ENCODE data around the gene PRSS27. TPM values are rescaled to one million over a fixed set of nuclear protein-coding genes. Genes with fewer than 3 reads are reported as not detected.
"Not testable (repeated sequence)": the region's sequence is repeated elsewhere in the genome, so short reads cannot be mapped to it uniquely, and the experiment has no call there.

PRSS27 gene
- total RNA-seq, 1 experiment from 2014 or later, result 14.8 TPM

DNA sequence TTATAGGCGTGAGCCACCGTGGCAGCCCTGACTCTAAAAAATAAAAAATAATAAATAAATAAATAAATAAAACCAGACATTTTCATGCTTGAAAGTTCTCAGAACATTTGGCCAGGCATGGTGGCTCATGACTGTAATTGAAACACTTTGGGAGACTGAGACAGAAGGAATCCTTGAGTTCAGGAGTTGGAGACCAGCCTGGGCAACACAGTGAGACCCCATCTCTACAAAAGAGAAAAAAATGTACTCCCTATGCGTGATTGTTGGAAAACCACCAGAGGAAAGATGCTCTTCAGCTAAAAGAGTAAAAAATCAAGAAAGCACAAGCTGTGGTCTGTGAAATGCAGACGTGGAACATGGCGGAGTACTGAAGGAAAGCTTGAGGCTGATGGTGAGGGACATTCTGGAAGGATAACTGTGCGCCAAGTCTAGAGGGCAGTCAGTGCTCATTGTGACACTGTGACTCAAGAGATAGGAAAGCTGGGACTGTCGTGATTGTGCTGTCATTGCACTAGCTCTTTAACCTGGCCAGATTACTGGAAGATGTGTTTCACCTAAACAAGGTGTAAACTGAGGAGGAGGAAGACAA lies 4.2 kb upstream of the PRSS27 start:
- Histone ChIP-seq H3K4me3 (no peak overlapping the region), H2AFZ (no peak overlapping the region), H3K9me2 (ENCODE audit: insufficient read depth) (no peaks in the 10 kb centered on the region), H3F3A (ENCODE audit: insufficient read depth, low read depth) (peaks cover 45% of the 10 kb centered on the region), H3K27ac (no peak overlapping the region), H3K27me3 (ENCODE audit: insufficient read depth, low read depth) (no peaks in the 10 kb centered on the region), H3K4me2 (no peak overlapping the region), H3K4me1 (replicated peaks; ENCODE audit: insufficient read depth) (peaks cover 25% of the 10 kb centered on the region), H3K79me2 (ENCODE audit: low read depth) (no peaks in the 10 kb centered on the region), H3K36me3 (ENCODE audit: low read depth) (no peaks in the 10 kb centered on the region), H3K9me3 (ENCODE audit: insufficient read depth, low read depth) (no peaks in the 10 kb centered on the region), H4K20me1 (ENCODE audit: insufficient read depth) (no peaks in the 10 kb centered on the region)
- no peak for DNase-seq
- intact Hi-C loops (cut with micrococcal nuclease; ENCODE audit: unreplicated experiment), result loop anchor here (5.0 kb wide), 1 partner anchor 383 kb away; no protein-coding TSS in a partner anchor
- TF ChIP-seq, protein P1, sequence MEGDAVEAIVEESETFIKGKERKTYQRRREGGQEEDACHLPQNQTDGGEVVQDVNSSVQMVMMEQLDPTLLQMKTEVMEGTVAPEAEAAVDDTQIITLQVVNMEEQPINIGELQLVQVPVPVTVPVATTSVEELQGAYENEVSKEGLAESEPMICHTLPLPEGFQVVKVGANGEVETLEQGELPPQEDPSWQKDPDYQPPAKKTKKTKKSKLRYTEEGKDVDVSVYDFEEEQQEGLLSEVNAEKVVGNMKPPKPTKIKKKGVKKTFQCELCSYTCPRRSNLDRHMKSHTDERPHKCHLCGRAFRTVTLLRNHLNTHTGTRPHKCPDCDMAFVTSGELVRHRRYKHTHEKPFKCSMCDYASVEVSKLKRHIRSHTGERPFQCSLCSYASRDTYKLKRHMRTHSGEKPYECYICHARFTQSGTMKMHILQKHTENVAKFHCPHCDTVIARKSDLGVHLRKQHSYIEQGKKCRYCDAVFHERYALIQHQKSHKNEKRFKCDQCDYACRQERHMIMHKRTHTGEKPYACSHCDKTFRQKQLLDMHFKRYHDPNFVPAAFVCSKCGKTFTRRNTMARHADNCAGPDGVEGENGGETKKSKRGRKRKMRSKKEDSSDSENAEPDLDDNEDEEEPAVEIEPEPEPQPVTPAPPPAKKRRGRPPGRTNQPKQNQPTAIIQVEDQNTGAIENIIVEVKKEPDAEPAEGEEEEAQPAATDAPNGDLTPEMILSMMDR (conservative IDR thresholded peaks at IDR 0.05), result no peak
- no peak for TF ChIP-seq EZH2 (IDR thresholded peaks at IDR 0.05; ENCODE audit: low read depth)
- CTCF ChIA-PET, result no interaction called here
- no TSS peak for BruUV-seq (replicated peaks)
- POLR2A ChIA-PET (ENCODE audit: unreplicated experiment), result interaction anchor here (0.6 kb wide), 1 partner anchor 318 kb away, joined by 6 read pairs; no protein-coding TSS in a partner anchor

DNA sequence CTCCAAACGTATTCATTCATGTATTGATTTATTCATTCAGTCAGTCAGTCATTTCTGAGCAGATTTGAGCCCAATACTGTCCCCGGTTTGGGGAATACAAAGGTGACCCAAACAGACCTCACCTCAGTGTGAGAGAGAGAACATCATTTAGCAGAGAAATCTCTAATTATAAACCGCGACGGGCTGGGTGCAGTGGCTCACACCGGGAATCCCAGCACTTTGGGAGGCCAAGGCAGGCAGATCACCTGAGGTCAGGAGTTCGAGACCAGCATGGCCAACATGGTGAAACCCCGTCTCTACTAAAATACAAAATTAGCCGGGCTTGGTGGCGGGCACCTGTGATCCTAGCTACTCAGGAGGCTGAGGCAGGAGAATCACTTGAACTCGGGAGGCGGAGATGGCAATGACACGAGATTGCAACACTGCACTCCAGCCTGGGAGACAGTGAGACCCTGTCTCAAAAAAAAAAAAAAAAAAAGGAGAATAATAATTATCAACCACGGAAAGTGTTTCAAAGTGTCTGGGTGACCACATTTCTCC lies 1.7 kb upstream of the PRSS27 start:
- Histone ChIP-seq H3F3A (ENCODE audit: insufficient read depth, low read depth) (peaks cover 48% of the 10 kb centered on the region), H3K4me2 (peak overlapping the region; percentile 77), H3K4me1 (replicated peaks; ENCODE audit: insufficient read depth) (peaks cover 34% of the 10 kb centered on the region), H3K27ac (peak overlapping the region; percentile 54), H2AFZ (0 out of 2 replicates have a peak overlapping the region, but pooled peaks have one; percentile 76), H3K4me3 (peak overlapping the region; percentile 64; the same call in 1 of the 2 replicates)
- H3K79me2 ChIP-seq (ENCODE audit: low read depth); H3K27me3 ChIP-seq (ENCODE audit: insufficient read depth, low read depth); DNase-seq; H3K9me3 ChIP-seq (ENCODE audit: insufficient read depth, low read depth); H3K36me3 ChIP-seq (ENCODE audit: low read depth); H4K20me1 ChIP-seq (ENCODE audit: insufficient read depth); POLR2A ChIA-PET (ENCODE audit: unreplicated experiment); H3K9me2 ChIP-seq (ENCODE audit: insufficient read depth): not testable (repeated sequence)
- BruUV-seq (replicated peaks), result TSS peak; percentile 77
- CTCF ChIA-PET, result interaction anchor here (0.7 kb wide), 1 partner anchor 205 kb away, joined by 5 read pairs; no protein-coding TSS in a partner anchor
- intact Hi-C loops (cut with micrococcal nuclease; ENCODE audit: unreplicated experiment), result loop anchor here (1.0 to 5.0 kb wide), 5 partner anchors 31 to 386 kb away; partner anchors contain the start of gene SRRM2

DNA sequence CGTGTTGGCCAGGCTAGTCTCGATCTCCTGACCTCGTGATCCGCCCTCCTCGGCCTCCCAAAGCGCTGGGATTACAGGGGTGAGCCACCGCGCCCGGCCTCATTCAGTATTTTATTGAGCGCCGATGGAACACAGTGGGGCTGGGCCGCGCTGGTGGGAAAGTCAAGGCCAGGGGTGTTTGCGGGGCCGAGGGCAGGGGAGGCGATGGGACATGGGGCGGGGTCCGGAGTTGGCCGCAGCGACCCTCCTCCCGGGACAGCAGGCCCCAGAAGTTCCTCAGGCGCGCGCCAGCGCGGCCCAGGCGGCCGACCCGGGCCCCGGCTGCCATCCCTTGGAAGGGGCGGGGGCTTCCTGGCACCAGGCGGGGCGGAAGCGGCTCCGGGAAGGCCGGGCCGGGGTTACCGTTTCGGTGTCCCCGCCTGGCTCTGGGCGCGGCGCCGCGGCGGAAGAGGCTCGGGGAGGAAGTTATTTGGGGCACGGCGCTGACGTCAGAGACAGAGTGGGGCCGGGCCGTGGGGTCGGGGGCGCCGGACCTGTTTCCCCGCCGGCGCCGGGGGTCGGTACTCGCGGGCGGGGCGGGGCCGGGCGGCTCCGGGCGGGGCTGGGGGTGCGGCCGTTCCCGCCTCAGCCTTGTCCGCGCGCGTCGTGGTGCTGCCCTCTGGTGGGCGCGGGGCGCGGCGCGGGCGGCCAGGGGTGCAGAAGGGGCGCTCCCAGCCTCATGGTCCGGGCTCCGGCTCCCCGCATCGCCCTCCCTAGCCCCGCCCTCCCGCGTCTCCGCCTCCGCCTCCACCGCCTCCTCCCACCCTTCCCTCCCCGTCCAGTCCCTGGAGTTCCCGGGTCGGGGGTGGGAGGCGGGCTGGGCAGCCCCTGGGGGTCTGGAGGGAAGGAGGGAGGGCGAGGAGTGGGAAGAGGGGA lies 952 bp upstream of the PRSS27 start:
- TSS peak; percentile 66 for BruUV-seq (replicated peaks)
- peak; percentile 71 to 94 for DNase-seq
- POLR2A ChIA-PET (ENCODE audit: unreplicated experiment), result no interaction called here

More for the DNA sequence above, 952 bp upstream of the PRSS27 start:
- no peaks in the 10 kb centered on the region for H3K9me2 ChIP-seq (ENCODE audit: insufficient read depth)
- H3K79me2 ChIP-seq (ENCODE audit: low read depth), result 0 out of 2 replicates have a peak, but pooled peaks cover 4% of the 10 kb centered on the region
- CTCF ChIA-PET, result interaction anchor here (0.7 to 1.1 kb wide), 2 partner anchors 71 to 206 kb away, joined by 5 to 11 read pairs; no protein-coding TSS in a partner anchor
- peaks cover 34% of the 10 kb centered on the region for H3K4me1 ChIP-seq (replicated peaks; ENCODE audit: insufficient read depth)
- peak overlapping the region; percentile 72 for H3K27ac ChIP-seq
- no peaks in the 10 kb centered on the region for H3K27me3 ChIP-seq (ENCODE audit: insufficient read depth, low read depth)
- no peak for TF ChIP-seq EZH2 (IDR thresholded peaks at IDR 0.05; ENCODE audit: low read depth)
- TF ChIP-seq, protein P1 (conservative IDR thresholded peaks at IDR 0.05), result peak; percentile 34; the same call in 1 of the 2 replicates
- H3K4me2 ChIP-seq, result peak overlapping the region; percentile 94
- peaks cover 48% of the 10 kb centered on the region for H3F3A ChIP-seq (ENCODE audit: insufficient read depth, low read depth)
- no peaks in the 10 kb centered on the region for H3K36me3 ChIP-seq (ENCODE audit: low read depth)
- peak overlapping the region; percentile 64 for H3K4me3 ChIP-seq
- intact Hi-C loops (cut with micrococcal nuclease; ENCODE audit: unreplicated experiment), result loop anchor here (1.0 to 5.0 kb wide), 5 partner anchors 31 to 386 kb away; partner anchors contain the start of gene SRRM2
- peaks cover 6% of the 10 kb centered on the region; the same call in 1 of the 2 replicates for H4K20me1 ChIP-seq (ENCODE audit: insufficient read depth)
- peak overlapping the region; percentile 87 for H2AFZ ChIP-seq
- H3K9me3 ChIP-seq (ENCODE audit: insufficient read depth, low read depth), result no peaks in the 10 kb centered on the region

Measured in PC-9 (cell line).